ENCODE measurements around the gene TRAF3IP1.

GRCh38 chr2:238427435-238428162, 107.3 kb downstream of the TRAF3IP1 start:
- no peak for TF ChIP-seq CTCF (IDR thresholded peaks at IDR 0.05; ENCODE audit: poor library complexity, severe bottlenecking)
- no peak for TF ChIP-seq EZH2 (IDR thresholded peaks at IDR 0.05; ENCODE audit: borderline replicate concordance, insufficient read depth, low read length, poor library complexity, severe bottlenecking)
- no peak for TF ChIP-seq REST (IDR thresholded peaks at IDR 0.05; ENCODE audit: borderline replicate concordance)
- TF ChIP-seq EP300 (conservative IDR thresholded peaks at IDR 0.05; ENCODE audit: poor library complexity, severe bottlenecking), result no peak
- no peak for TF ChIP-seq TAF1 (IDR thresholded peaks at IDR 0.05; ENCODE audit: low read depth)
- TF ChIP-seq POLR2AphosphoS5 (IDR thresholded peaks at IDR 0.05), result no peak

Measured in neural cell (in vitro differentiated cells).